K562 (cell line): ENCODE data around the gene BCL2L1. TPM values are rescaled to one million over a fixed set of nuclear protein-coding genes. Genes with fewer than 3 reads are reported as not detected.

ENCODE experiments used
- GTF3C2 ChIP-seq: IDR thresholded peaks from 3 replicates; pipeline ENCODE4 v1.6.1; 2011; ENCODE audit warnings: borderline replicate concordance, mild to moderate bottlenecking, moderate library complexity; ENCODE audit not compliant: insufficient read length; ENCODE audit errors: extremely low read depth
- MBD2 ChIP-seq: sonication (generic); IDR thresholded peaks from 2 replicates; pipeline ENCODE4 v1.6.1; 2016; ENCODE audit warnings: low read depth, borderline replicate concordance
- MECOM ChIP-seq: fragments of 250-450 bp; sonication (Bioruptor Pico); IDR thresholded peaks from 2 replicates; pipeline ENCODE4 v1.8.0; 2022; ENCODE audit warnings: inconsistent platforms
- NFIC ChIP-seq: fragments of 450-650 bp; IDR thresholded peaks from 2 replicates; pipeline ENCODE4 v1.6.1; 2017; ENCODE audit warnings: mild to moderate bottlenecking, inconsistent platforms
- NRF1 ChIP-seq, 2 experiments: fragments of 450-650 bp; IDR thresholded peaks in 1 of 2; conservative IDR thresholded peaks in 1 of 2; 2 replicates each; pipeline ENCODE4 v1.6.1; 2014; ENCODE audit warnings: mild to moderate bottlenecking in 2 of 2
- PATZ1 ChIP-seq: fragments of 250-450 bp; sonication (Bioruptor Pico); IDR thresholded peaks from 2 replicates; pipeline ENCODE4 v1.5.0; 2020; ENCODE audit warnings: mild to moderate bottlenecking, borderline replicate concordance
- REST ChIP-seq, 2 experiments: fragments of 450-650 bp; formaldehyde crosslinking in 1 of 2; IDR thresholded peaks; 2 replicates each; pipeline versions ENCODE4 v1.4.0 to v1.6.1; 2014 to 2020; ENCODE audit warnings: mild to moderate bottlenecking in 2 of 2, borderline replicate concordance in 1 of 2, low read depth in 1 of 2
- TCF7L2 ChIP-seq: fragments of 150-350 bp; IDR thresholded peaks from 2 replicates; pipeline ENCODE4 v1.6.1; 2016; ENCODE audit warnings: low read depth, mild to moderate bottlenecking, low read length, moderate library complexity
- ZBTB33 ChIP-seq: sonication (generic); formaldehyde crosslinking; IDR thresholded peaks from 2 replicates; pipeline ENCODE4 v1.8.1; 2023; ENCODE audit warnings: mild to moderate bottlenecking, missing genetic modification reagents
- polyA plus RNA-seq, 8 experiments: library from polyadenylated mRNA; depleted of rRNA in 4 of 8; stranded (reverse) in 5 of 8; unstranded in 3 of 8; fragments of >200 nt; fragmentation: Nextera tagmentation in 2 of 8; fragmentation: Illumina TruSeq in 1 of 8; extraction: Ambion mirVana in 2 of 8; extraction: Trizol in 1 of 8; gene quantifications; 2 replicates each; pipeline versions ENCODE4 v1.2.1 to v1.2.3, GENCODE V29; 2011 to 2014; ENCODE audit warnings: inconsistent platforms in 1 of 8, missing spikeins in 1 of 8
- total RNA-seq, 7 experiments: library from RNA; depleted of rRNA in 6 of 7; stranded (reverse); fragments of >200 nt in 6 of 7; fragmentation: Illumina TruSeq in 2 of 7; extraction: Trizol in 2 of 7; gene quantifications; 2 replicates each; pipeline versions ENCODE4 v1.2.1 to v1.2.3, GENCODE V29; 2011 to 2021; ENCODE audit warnings: low replicate concordance in 1 of 7

The BCL2L1 gene
- total and polyA plus RNA-seq, 9 of the 15 experiments (the other 6 are each of a cell fraction or from before 2014, with no cell fraction given): 3.3 to 182 (median 120) TPM

- TF ChIP-seq REST (IDR thresholded peaks at IDR 0.05; ENCODE audit: borderline replicate concordance) (peak; percentile 68), REST (CRISPR knock-in tag; IDR thresholded peaks at IDR 0.05; ENCODE audit: low read depth) (peak; percentile 64; the same call in 1 of the 2 replicates), NRF1 (conservative IDR thresholded peaks at IDR 0.05 in 1 of 2, IDR thresholded peaks at IDR 0.05 in 1 of 2) (peak in 1 of 2 experiments; percentile 18; a peak in 1 of 4 replicates), TCF7L2 (no peak), MBD2 (no peak), GTF3C2 (no peak), PATZ1 (CRISPR knock-in tag) (peak; percentile 77; the same call in 1 of the 2 replicates), ZBTB33 (CRISPR knock-in tag) (peak; percentile 19; the same call in 1 of the 2 replicates), MECOM (peak; percentile 20; the same call in 1 of the 2 replicates), NFIC (peak; percentile 35; the same call in 1 of the 2 replicates)
These were observed 60.9 kb downstream of the BCL2L1 start (continued) for GRCh38 chr20:31661625-31662371.
